Stimulated activated CD4-positive, alpha-beta T cell treated with anti-CD3 and anti-CD28 coated beads, Interleukin-4, amount 100 ng/mL, for 24 hours (primary cell): ENCODE measurements around the gene WDR77.

Experiments used
- DNase-seq: peaks from one replicate; pipeline ENCODE4 v3.0.0-alpha.2; 2020

Gene WDR77

DNA sequence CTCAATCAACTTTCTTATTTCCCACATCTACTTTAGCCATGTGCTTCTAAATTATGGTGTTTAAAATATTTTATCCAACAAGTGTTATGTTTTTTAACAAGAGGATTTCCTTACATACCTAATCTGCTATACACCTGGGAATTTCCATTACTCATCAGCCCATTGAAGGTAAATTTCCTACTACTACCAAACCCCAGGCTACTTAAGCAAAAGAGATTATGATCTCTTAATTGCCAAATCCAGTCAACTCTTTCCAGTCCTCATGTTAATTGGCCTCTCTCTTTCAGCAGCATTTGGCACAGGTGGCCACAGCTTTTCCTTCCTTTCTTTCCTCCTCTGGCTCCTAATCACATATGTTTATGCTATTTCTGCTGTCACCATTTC is 19.7 kb upstream of the WDR77 start:
- DNase-seq, result no peak

GRCh38 chr1:111467865-111468716 is 19.0 kb upstream of the WDR77 start:
- DNase-seq, result no peak

DNA sequence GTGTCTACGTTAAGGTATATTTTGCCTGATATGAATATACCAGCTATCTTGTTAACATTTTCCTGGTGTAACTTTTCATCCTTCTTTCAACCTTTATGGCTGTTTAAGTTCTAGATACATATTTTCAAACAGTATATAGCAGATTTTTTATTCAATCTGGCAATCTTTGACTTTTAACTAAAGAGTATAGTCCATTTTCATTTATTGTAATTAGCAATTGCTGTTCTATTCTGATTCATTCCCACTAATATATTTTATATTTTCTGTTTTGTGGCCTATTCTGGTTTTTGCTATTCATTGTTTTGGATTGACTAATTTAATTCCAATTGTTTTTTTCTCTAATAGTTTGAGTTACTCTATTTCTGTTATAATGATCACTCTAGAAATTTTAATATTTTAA is 17.4 kb upstream of the WDR77 start:
- DNase-seq, result no peak

DNA sequence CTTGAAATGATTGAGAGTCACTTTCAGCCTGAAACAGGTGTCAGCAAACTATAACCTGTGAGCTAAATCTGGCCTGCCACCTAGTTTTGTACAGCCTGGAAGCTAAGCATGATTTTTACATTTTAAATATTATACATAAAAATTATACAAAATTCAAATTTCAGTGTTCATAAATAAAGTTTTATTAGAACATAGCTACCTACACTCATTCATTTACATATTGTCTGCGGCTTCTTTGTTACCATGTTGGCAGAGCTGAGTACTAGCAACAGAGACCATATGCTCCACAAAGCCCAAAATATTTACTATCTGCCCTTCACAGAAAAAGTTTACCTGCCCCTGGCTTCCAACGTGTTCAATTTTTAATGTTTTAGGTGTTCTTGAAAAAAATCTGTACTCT is 16.7 kb upstream of the WDR77 start:
- DNase-seq, result no peak

- no peak for DNase-seq
Observed at GRCh38 chr1:111463029-111463683, 14.1 kb upstream of the WDR77 start.

DNA sequence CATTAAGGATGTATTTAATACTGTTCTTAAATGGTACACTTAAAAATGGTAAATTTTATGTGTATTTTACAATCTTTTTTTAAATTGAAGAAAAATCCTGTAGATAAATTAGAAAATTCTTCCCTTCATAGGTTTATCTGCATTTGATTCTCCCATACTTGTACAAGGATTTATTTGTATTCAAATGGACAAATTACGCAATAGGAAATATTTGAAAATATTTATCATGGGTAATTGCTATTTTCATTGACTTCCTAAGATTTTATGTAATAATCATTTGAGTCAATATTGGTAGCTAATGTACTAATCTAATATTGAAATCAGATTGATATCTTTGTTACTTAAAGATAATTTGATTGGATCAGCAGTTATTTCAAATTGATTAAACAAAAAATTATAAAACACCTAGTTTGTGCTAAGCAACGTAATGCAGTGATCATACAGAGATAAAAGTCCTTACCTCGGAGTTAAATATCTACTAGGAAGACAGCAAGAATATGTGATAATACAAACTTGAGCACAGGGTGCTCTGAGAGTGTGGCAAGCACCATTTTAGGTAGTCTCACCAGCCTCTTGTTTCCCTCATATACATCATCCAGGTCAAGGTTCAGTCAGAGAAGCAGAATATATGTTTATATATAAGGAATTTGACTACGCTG is 13.4 kb upstream of the WDR77 start:
- no peak for DNase-seq

DNA sequence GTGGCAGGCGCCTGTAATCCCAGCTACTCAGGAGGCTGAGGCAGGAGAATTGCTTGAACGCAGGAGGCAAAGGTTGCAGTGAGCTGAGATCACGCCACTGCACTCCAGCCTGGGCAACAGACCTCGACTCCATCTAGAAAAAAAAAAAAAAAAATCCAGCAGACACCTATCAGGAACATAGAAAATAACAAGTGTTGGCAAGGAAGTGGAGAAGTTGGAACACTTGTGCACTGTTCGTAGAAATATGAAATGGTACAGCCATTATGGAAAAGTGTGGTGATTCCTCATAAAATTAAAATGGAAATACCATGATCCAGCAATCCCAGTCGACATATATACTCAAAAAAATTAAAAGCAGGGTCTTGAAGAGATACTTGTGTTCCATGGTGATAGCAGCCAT is 12.7 kb upstream of the WDR77 start:
- DNase-seq, result no peak

DNA sequence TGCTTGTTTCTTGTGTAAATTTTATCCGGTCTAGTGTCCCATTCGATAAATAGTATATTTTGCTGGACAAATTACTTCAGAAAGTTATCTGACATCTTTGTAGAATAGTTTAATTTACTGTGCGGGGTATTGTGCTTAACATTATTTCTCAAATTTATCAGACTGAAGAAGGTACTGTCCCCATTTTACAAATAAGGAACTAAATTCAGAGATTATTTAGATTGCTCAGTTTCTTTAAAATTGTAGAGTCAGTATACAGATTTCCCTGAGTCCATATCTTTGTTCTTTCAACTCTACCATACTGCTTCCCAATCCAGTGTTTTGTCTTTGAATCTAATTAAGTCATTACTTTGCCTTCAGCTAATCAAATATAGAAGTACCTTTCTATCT is 6.6 kb upstream of the WDR77 start:
- DNase-seq, result no peak

DNA sequence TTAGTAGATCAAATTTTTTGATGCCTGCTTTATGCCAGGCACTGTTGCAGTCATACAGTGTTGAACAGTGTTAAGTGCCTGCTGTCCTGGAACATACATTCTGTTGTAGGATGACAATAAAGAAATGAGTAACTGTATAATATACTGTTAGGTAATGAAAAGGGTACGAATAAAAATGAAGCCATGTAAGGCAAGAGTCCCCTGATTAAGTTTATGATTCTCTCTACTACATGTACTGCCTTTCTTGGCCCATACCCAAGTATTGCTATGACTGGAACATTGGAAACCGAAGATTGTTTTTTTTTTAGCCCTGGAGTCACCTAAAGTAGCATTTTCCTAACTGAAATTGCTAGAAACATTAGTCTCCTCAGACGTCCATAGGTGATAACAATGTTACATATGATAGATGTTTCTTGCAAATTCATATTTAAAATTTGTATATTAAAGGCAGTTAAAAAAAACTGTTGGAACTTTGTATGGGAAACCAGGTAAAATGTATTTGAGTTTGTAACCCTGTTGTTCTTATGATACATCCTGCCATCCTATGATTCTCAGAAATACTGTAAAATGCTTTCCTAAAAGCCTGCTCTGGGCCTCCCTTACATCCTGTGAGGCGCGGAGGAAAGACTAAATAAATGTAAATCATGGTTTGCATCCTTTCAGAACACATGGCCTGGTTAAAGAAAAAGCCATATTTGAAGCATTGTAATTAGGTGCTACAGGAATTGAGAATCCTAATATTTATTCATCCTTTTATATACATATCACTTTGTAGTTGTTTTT is 6.0 kb upstream of the WDR77 start:
- peak; percentile 42 for DNase-seq

DNA sequence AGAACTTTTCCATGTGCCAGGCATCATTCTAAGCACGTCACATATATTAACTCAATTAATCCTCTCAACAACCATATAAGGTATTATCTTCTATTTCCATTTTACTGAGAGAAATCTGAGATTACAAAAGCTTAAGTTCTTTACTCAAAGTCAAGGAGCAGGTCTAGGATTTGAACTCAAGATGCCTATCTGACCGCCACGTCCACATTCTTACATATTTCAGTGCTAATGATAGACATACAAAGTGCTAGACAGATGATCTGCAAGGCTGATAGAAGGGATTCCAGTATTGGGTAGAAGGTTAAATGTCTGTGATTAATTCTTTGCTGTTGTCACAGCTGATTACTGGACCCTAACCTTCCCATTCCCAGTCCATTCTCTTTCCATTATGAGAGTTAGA is 4.7 kb upstream of the WDR77 start:
- no peak for DNase-seq

- no peak for DNase-seq
Observed at GRCh38 chr1:111452581-111452980, 3.5 kb upstream of the WDR77 start.

GRCh38 chr1:111450185-111450584 is 1.1 kb upstream of the WDR77 start:
- DNase-seq, result no peak

DNA sequence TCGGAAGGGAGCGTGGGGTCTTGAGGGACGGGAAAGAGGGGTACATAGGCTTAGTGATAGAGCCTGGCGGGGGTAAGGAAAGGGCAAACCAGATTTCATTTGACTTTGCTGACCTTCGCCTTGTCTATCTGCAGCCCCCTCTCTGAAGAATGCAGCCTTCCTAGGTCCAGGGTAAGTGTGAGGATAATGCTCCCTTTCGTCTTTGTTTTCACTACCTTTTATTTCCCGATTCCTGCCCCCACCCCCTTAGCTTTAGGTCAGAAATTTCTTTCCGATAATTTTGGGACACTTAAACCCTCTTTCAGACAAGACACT is 604 bp upstream of the WDR77 start:
- DNase-seq, result no peak

- peak; percentile 34 for DNase-seq
Observed at GRCh38 chr1:111448482-111448917, 556 bp downstream of the WDR77 start.

- DNase-seq, result no peak
Observed at GRCh38 chr1:111446967-111447892, 1.8 kb downstream of the WDR77 start.

GRCh38 chr1:111446546-111446945 is 2.5 kb downstream of the WDR77 start:
- DNase-seq, result no peak

GRCh38 chr1:111444031-111444430 is 5.0 kb downstream of the WDR77 start:
- DNase-seq, result no peak

DNA sequence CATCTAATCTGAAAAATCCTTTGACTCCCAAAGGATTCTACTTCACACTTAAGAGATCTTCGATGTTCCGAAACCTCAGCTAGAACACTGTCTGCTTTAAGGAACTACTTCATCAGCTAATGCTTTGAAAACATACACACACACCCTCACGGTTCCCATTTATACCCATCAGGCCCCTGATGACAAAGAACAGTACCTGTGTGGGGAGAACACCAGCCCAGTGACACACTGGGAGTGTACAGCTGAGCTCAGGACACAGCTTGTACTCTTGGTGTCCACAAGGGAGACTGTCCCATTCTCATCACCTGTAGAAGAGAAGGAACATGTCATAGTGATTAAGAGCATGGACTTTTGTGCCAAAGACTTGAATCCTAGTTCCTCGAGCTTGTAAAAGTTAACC is 6.6 kb downstream of the WDR77 start:
- peak; percentile 10 for DNase-seq

GRCh38 chr1:111441573-111442192 is 7.4 kb downstream of the WDR77 start:
- DNase-seq, result peak; percentile 63

DNA sequence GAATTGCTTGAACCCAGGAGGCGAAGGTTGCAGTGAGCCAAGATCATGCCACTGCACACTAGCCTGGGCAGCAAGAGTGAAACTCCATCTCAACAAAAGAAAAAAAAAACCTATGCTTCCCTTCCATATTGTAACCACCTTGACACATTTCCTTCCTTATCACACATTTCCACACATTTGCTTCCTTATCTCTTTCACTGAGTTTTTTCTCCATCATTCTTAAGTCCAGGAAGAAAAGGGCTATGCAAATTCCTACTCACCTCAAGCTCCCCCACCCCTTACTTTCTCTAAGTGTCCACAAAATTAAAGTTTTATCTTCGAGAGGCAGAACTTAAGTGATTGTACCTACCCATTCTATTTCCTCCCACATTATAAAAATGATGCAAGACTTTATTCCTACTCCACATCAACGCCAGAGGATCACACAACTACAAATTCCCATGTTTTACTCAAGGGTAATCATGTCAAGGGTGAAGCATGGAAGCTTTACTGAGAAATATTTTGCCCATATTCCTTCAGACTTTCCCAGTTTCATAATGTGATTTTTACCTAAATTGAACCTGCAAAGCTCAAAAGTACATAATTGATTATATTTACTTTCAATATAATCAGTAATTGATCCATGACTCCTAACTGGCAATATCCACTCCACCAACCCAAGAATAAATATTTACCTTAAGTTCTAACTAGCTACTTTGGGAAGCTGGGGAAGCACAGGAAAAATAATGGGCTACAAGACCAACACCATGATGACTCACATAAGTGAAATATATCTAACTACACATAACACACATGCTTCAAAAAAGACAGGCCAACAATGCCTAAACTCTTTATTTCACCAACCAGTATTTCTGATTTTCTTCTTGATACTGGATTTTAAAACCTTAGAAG is 9.3 kb downstream of the WDR77 start:
- no peak for DNase-seq

DNA sequence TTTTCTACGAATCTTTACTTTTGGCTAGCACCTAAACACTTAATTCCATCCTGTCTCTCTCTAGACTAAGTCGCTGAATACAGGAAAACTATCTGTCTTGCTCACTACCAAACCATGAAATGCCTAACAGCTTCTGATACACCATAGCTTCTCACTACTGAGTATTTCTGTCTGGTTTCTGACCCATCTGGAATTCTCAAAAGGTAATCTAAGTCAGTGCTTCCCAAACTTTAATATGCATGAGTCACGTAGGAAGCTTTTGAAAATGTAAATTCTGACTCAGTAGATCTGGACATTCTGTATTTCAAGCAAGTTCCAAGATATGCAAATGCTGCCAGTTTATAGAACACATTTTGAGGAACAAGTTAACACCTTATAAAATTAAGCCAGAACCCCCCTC is 12.3 kb downstream of the WDR77 start:
- DNase-seq, result no peak
